Stimulated activated CD8-positive, alpha-beta memory T cell treated with anti-CD3 and anti-CD28 coated beads, Interleukin-4, amount 100 ng/mL, for 4 hours (primary cell): Measurements from ENCODE around the gene NCEH1.
"Not testable (repeated sequence)": the region's sequence is repeated elsewhere in the genome, so short reads cannot be mapped to it uniquely, and the experiment has no call there.

Experiments
- DNase-seq, 2 donors: peaks; one replicate each; pipeline ENCODE4 v3.0.0-alpha.2; 2020; ENCODE audit warnings: low read depth in 2 of 2, low spot score in 1 of 2

The NCEH1 gene

GRCh38 chr3:172710664-172711453 lies at the start of gene NCEH1:
NCEH1 (minus strand) TSS chr3:172711067; CDS start chr3:172710984, 83 bp downstream.
- peak; percentile 27 to 42 for DNase-seq

- not testable (repeated sequence) for DNase-seq
Observed at GRCh38 chr3:172760416-172760815, 49.5 kb upstream of the NCEH1 start.

- DNase-seq = no peak
Observed at GRCh38 chr3:172753125-172753524, 42.3 kb upstream of the NCEH1 start.

GRCh38 chr3:172752651-172753050 lies 41.8 kb upstream of the NCEH1 start:
- no peak for DNase-seq

GRCh38 chr3:172751175-172751704 lies 40.4 kb upstream of the NCEH1 start:
- DNase-seq = no peak

GRCh38 chr3:172750368-172751174 lies 39.7 kb upstream of the NCEH1 start, which contains the start of gene ECT2:
ECT2 (plus strand) TSS chr3:172750726; CDS start chr3:172754531, 3,805 bp downstream.
- DNase-seq = peak; percentile 91 to 92

GRCh38 chr3:172750069-172750367 lies 39.2 kb upstream of the NCEH1 start:
- DNase-seq = no peak

GRCh38 chr3:172749230-172749965 lies 38.5 kb upstream of the NCEH1 start:
- DNase-seq = no peak

GRCh38 chr3:172746475-172746874 lies 35.6 kb upstream of the NCEH1 start:
- no peak for DNase-seq

- DNase-seq = no peak
Observed at GRCh38 chr3:172739462-172739861, 28.6 kb upstream of the NCEH1 start.

GRCh38 chr3:172735014-172735413 lies 24.1 kb upstream of the NCEH1 start:
- no peak for DNase-seq

- DNase-seq = no peak
Observed at GRCh38 chr3:172726380-172726779, 15.5 kb upstream of the NCEH1 start.

- not testable (repeated sequence) for DNase-seq
Observed at GRCh38 chr3:172722536-172723040, 11.7 kb upstream of the NCEH1 start.

- no peak for DNase-seq
Observed at GRCh38 chr3:172717493-172718088, 6.7 kb upstream of the NCEH1 start.

- DNase-seq = no peak
Observed at GRCh38 chr3:172716476-172716875, 5.6 kb upstream of the NCEH1 start.

- no peak for DNase-seq
Observed at GRCh38 chr3:172713316-172713715, 2.4 kb upstream of the NCEH1 start.

GRCh38 chr3:172711454-172711795 lies 558 bp upstream of the NCEH1 start:
- DNase-seq = no peak

GRCh38 chr3:172709774-172710663 lies 848 bp downstream of the NCEH1 start:
- no peak for DNase-seq

- DNase-seq = no peak
Observed at GRCh38 chr3:172708921-172709773, 1.7 kb downstream of the NCEH1 start.
